Small intestine (tissue), 7 donors: ENCODE results near the gene ADAMTSL1. TPM values are rescaled to one million over a fixed set of nuclear protein-coding genes. Genes with fewer than 3 reads are reported as not detected.

Experiments
- DNase-seq, 2 donors: peaks; one replicate each; pipeline versions ENCODE4 v3.0.0 to v3.0.0-alpha.2; 2013
- FAIRE-seq: peaks from 2 replicates; lab custom pipeline; 2012; peaks lifted over from hg19 to GRCh38; lab: Jason Lieb, UNC
- H3K27ac ChIP-seq, 3 donors: one replicate each; pipeline ENCODE4 v1.5.1; 2013; ENCODE audit warnings: low read length in 2 of 3, mild to moderate bottlenecking in 2 of 3, control low read depth in 1 of 3, inconsistent platforms in 1 of 3, low read depth in 1 of 3, moderate library complexity in 1 of 3
- H3K27me3 ChIP-seq, 3 donors: one replicate each; pipeline ENCODE4 v1.6.1; 2013; ENCODE audit warnings: low read length in 3 of 3, inconsistent platforms in 1 of 3; ENCODE audit not compliant: control insufficient read depth in 3 of 3, insufficient read depth in 3 of 3
- H3K36me3 ChIP-seq, 3 donors: one replicate each; pipeline ENCODE4 v1.6.1; 2013; ENCODE audit warnings: low read length in 3 of 3, inconsistent platforms in 1 of 3, low read depth in 1 of 3, mild to moderate bottlenecking in 1 of 3, moderate library complexity in 1 of 3; ENCODE audit not compliant: control insufficient read depth in 3 of 3, insufficient read depth in 2 of 3
- H3K4me1 ChIP-seq, 3 donors: one replicate each; pipeline ENCODE4 v1.6.1; 2013; ENCODE audit warnings: low read length in 2 of 3, inconsistent platforms in 1 of 3, low read depth in 1 of 3, mild to moderate bottlenecking in 1 of 3, moderate library complexity in 1 of 3; ENCODE audit not compliant: control insufficient read depth in 3 of 3, insufficient read depth in 2 of 3
- H3K4me3 ChIP-seq, 3 donors: one replicate each; pipeline ENCODE4 v1.5.1; 2013; ENCODE audit warnings: low read length in 3 of 3, control low read depth in 1 of 3, inconsistent platforms in 1 of 3, low read depth in 1 of 3, mild to moderate bottlenecking in 1 of 3, moderate library complexity in 1 of 3
- H3K9me3 ChIP-seq, 2 donors: one replicate each; pipeline ENCODE4 v1.6.1; 2013; ENCODE audit warnings: low read depth in 1 of 2, low read length in 1 of 2; ENCODE audit not compliant: control insufficient read depth in 2 of 2, insufficient read depth in 1 of 2
- WGBS, 3 donors: extraction: QIAGEN DNeasy Blood & Tissue Kit; methylation state at CpG; one replicate each; pipeline ENCODE4 v1.1.7; 2013; 5-methylcytosine and 5-hydroxymethylcytosine counted together
- polyA plus RNA-seq, 4 donors: library from polyadenylated mRNA; stranded (reverse) in 3 of 4; unstranded in 1 of 4; fragments of 200-250 nt in 3 of 4; fragments of 120-200 nt in 1 of 4; gene quantifications; one replicate each; pipeline versions ENCODE4 v1.2.1 to v1.2.3, GENCODE V29; 2013
- donor health status: healthy with polysubstance abuse.
- donor health status: control.
- donor health status: control.
- donor health status: Bipolar disorder and iron deficiency.
- donor health status: healthy.

Gene ADAMTSL1
- polyA plus RNA-seq, 4 donors: 0.97 to 1.6 TPM; not detected in 2

DNA sequence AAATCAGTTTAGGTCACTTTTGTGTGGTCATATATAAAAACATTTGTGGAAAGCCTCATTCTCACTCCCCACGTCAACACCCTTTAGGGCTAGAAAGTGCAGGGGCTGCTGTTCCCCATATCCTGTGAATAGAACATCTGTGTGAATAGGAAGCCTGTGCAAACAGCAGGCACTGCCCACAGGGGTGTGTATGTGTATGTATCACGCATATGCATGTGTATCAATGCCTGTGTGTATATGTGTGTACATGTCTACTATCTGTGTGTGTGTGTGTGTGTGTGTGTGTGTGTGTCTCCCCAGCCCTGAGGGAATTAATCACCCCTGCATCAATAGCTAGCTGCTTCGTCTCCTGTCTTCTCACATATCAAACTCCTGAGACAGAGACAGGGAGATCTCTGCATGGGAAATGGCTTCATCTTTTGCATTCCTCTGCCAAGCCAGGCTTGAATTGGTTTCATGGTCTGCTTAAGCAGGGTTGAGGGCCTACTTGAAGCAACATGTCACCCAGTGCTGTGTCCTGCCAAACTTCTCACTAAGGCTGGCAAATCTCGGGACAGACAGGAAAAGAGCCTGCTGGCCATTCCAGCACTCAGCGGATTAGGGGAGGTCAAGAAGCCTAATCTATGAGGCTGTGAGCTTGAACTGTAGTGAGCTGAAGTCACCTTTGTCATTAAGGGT lies 265.8 kb downstream of the ADAMTSL1 start:
- Histone ChIP-seq H3K9me3 (no peaks in the 10 kb centered on the region), H3K36me3 (no peaks in the 10 kb centered on the region), H3K27ac (no peak overlapping the region), H3K4me1 (no peaks in the 10 kb centered on the region), H3K27me3 (no peaks in the 10 kb centered on the region), H3K4me3 (no peak overlapping the region)
- 55 to 83% (median 60%) methylated on average over 5 of the region's 5 CpGs for WGBS, 3 donors
- FAIRE-seq: no peak
- no peak for DNase-seq

DNA sequence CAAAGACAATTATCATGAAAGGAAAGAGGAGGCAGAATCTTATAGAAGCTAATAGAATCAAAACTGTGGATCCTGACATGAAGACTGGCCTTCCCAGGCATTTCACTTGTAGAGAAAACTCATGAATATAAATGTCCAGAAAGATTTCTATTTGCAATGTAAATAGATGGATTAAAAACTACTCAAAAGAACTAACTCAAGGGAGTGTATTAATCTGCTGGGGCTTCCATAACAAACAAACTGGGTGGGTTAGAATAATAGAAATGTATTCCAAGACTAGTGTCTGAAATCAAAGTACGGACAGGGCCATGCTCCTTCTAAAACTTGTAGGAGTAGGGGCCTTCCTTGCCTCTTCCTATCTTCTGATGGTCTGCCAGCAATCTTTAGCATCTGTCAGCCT lies 267.4 kb downstream of the ADAMTSL1 start:
- Histone ChIP-seq H3K4me1 (peaks cover 0 to 3% (median 0%) of the 10 kb centered on the region in 3 donors), H3K36me3 (no peaks in the 10 kb centered on the region), H3K9me3 (no peaks in the 10 kb centered on the region), H3K4me3 (no peak overlapping the region), H3K27me3 (no peaks in the 10 kb centered on the region), H3K27ac (no peak overlapping the region)
- 89 to 96% (median 96%) methylated on average over 1 of the region's 1 CpG for WGBS, 3 donors
- DNase-seq (no peak), FAIRE-seq (no peak)

DNA sequence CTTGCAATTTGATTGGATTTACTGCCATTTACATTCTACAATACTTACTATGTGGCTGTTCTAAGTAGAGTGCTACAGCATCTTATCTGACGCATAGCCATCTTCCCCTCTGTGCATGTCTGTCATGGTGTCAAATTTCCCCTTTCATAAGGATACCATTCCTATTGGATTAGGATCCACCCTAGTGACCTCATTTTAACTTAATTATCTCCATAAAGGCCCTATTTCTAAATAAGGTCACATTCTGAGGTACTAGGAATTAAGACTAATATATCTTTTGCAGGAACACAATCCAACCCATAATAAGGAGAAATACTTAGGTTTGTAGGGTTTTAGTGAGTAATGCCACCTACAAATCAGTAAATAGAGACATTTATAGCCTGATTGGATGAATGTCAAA lies 268.0 kb downstream of the ADAMTSL1 start:
- 96 to 100% (median 100%) methylated on average over 1 of the region's 1 CpG for WGBS, 3 donors
- Histone ChIP-seq H3K4me1 (peaks cover 0 to 3% (median 0%) of the 10 kb centered on the region in 3 donors), H3K9me3 (no peaks in the 10 kb centered on the region), H3K27me3 (no peaks in the 10 kb centered on the region), H3K27ac (no peak overlapping the region), H3K36me3 (no peaks in the 10 kb centered on the region), H3K4me3 (no peak overlapping the region)
- DNase-seq (no peak), FAIRE-seq (no peak)

DNA sequence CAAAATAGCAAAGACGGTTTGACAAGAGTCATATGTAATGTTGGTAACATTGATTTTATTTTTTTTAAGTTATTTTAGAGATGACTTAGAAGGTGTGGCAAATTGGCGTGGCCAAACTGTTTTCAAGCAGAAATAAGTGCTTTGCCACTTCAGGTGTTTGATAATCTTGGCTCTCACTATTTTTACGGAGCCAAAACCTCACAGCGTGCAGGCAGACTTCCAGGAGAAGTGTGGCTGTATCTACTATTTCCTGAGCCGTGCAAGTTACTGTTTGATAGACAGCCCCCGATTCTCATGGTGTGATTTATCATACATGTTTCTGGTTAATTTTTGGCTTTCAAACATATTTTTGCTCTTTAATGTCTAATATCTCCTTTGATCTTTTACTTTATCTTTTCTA lies 269.5 kb downstream of the ADAMTSL1 start:
- Histone ChIP-seq H3K27ac (peak overlapping the region in 1 of 3 donors; percentile 31), H3K36me3 (no peaks in the 10 kb centered on the region), H3K9me3 (no peaks in the 10 kb centered on the region), H3K4me1 (peaks cover 0 to 3% (median 0%) of the 10 kb centered on the region in 3 donors), H3K4me3 (no peak overlapping the region), H3K27me3 (no peaks in the 10 kb centered on the region)
- DNase-seq (no peak), FAIRE-seq (no peak)
- WGBS, 3 donors: 43 to 60% (median 52%) methylated on average over 6 of the region's 6 CpGs

DNA sequence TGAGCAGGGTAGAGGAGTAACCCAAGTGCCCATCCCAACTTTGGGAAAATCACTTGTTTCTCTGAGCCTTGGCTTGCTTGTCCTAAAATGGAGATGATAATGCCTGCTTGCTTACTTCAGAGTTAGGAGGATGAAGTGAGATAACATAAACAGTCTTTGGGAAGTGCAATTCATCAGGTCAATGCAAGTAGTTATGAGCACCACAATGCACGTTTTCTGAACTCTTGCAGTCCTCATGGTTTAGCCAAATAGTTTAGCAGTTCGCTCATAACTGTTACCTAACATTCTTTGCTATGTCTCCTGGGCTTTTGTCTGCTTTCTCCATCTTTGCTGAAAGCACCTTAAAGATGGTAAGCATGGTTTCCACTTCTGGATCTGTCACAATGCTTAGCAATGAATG lies 270.0 kb downstream of the ADAMTSL1 start:
- Histone ChIP-seq H3K4me1 (peaks cover 0 to 3% (median 0%) of the 10 kb centered on the region in 3 donors), H3K9me3 (no peaks in the 10 kb centered on the region), H3K4me3 (no peak overlapping the region), H3K27ac (peak overlapping the region in 1 of 3 donors; percentile 31), H3K36me3 (no peaks in the 10 kb centered on the region), H3K27me3 (no peaks in the 10 kb centered on the region)
- 66 to 85% (median 77%) methylated on average over 2 of the region's 2 CpGs for WGBS, 3 donors
- FAIRE-seq (no peak), DNase-seq (no peak)

DNA sequence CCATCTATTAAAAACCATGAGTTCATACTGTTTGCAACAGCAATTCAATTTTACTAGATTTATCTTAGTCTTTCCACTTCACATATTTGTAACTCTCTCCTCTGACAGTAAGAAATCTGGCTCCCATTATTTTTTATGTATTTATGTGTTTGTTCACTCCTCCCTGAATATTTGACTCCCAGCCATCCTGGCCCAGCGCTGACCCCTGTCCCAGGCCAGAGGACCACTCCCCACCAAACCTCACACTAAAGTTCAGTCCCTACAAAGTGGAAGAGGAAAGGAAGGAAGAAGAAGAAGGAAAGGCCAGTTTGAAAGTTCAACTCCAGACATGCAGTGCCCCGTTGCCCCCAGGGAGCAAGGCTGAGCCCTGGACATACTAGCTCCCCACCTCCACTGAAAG lies 271.8 kb downstream of the ADAMTSL1 start:
- DNase-seq: no peak
- H3K36me3 ChIP-seq: no peaks in the 10 kb centered on the region
- H3K4me3 ChIP-seq: no peak overlapping the region
- no peak overlapping the region for H3K27ac ChIP-seq
- no peaks in the 10 kb centered on the region for H3K27me3 ChIP-seq
- no peaks in the 10 kb centered on the region for H3K9me3 ChIP-seq
- FAIRE-seq: no peak
- WGBS, 3 donors: 89 to 91% (median 90%) methylated on average over 2 of the region's 2 CpGs
- peaks cover 0 to 3% (median 0%) of the 10 kb centered on the region in 3 donors for H3K4me1 ChIP-seq

DNA sequence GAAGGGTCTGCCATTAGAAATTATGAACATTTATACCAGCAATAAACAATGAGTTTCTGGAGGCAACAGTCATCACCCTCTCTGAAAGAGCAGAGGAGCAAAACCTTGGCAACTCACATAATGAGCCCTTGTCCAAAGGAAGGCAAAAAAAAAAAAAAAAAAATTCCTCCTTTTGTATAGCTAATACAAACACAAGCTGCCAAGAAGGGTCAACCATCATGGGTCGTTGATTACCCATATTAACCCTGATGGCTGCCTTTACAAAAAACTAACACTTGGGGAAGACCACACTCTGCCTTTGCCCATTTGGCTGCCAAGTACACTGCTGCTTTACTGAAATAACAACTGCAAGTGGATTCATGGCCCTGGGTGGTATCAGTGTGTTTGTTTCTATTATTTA lies 272.7 kb downstream of the ADAMTSL1 start:
- Histone ChIP-seq H3K4me3 (no peak overlapping the region), H3K9me3 (no peaks in the 10 kb centered on the region), H3K36me3 (no peaks in the 10 kb centered on the region), H3K27ac (no peak overlapping the region), H3K27me3 (no peaks in the 10 kb centered on the region), H3K4me1 (peaks cover 0 to 3% (median 0%) of the 10 kb centered on the region in 3 donors)
- FAIRE-seq: no peak
- WGBS, 3 donors: 20 to 33% (median 30%) methylated on average over 1 of the region's 1 CpG
- no peak for DNase-seq

DNA sequence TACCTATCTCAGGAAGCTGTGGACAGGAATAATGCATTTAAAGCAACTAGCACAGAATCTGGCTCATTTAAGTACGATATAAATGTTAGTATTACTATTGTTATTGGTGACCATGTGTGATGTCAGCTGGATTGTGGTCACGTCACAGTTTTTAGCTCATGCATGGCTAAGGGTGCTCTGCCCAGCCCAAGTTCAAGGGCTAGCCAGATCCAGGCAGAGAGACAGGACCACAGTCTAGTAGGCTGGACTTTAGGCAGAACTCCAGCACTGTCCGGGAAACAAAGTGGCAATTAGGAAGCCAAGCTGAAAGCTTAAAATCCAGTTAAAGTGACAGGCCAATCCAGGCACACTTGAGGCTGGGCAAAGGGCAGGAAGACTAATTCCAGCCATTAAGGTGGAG lies 273.6 kb downstream of the ADAMTSL1 start:
- no peak overlapping the region for H3K4me3 ChIP-seq
- H3K27ac ChIP-seq: peak overlapping the region in 1 of 3 donors; percentile 14
- DNase-seq (peak in 1 of 2 donors; percentile 23), FAIRE-seq (no peak)
- no peaks in the 10 kb centered on the region for H3K36me3 ChIP-seq
- no peaks in the 10 kb centered on the region for H3K9me3 ChIP-seq
- H3K4me1 ChIP-seq: peaks cover 0 to 3% (median 0%) of the 10 kb centered on the region in 3 donors
- H3K27me3 ChIP-seq: no peaks in the 10 kb centered on the region
- 34 to 51% (median 46%) methylated on average over 3 of the region's 3 CpGs for WGBS, 3 donors
